ENCODE data around the gene GOLT1B.

GRCh38 chr12:21485998-21486397, 15.6 kb upstream of the GOLT1B start:
- no peak for TF ChIP-seq POLR2AphosphoS5 (IDR thresholded peaks at IDR 0.05)
- no peak for TF ChIP-seq POLR2A (IDR thresholded peaks at IDR 0.05)
